ENCODE measurements around the gene CANT1. TPM values are rescaled to one million over a fixed set of nuclear protein-coding genes. Genes with fewer than 3 reads are reported as not detected.

CANT1 gene
- total RNA-seq, 1 donor from 2014 or later: 23.1 TPM

- Histone ChIP-seq H3K9me3 (no peaks in the 10 kb centered on the region), H3K4me1 (peaks cover 50% of the 10 kb centered on the region), H3K36me3 (no peaks in the 10 kb centered on the region), H3K27me3 (no peaks in the 10 kb centered on the region), H3K4me3 (no peak overlapping the region), H3K27ac (peak overlapping the region; percentile 89)
- DNase-seq (ENCODE audit: extremely low spot score in 2 of 2): no peak
- intact Hi-C loops (cut with DNase I): no loop called here
- no peak for TF ChIP-seq CTCF (IDR thresholded peaks at IDR 0.05)
- no peak for TF ChIP-seq POLR2A (IDR thresholded peaks at IDR 0.05)
- TF ChIP-seq POLR2AphosphoS5 (IDR thresholded peaks at IDR 0.05; ENCODE audit: insufficient read depth in 1 of 2, low read depth in 1 of 2): no peak
Observed at GRCh38 chr17:78980624-78980972, 29.0 kb downstream of the CANT1 start.

- intact Hi-C loops (cut with DNase I): loop anchor here (10.0 kb wide), 1 partner anchor 55 kb away; the partner anchor contains the start of gene TIMP2
- Histone ChIP-seq H3K4me3 (peak within 1 kb of the TSS; percentile 38 to 40), H3K9me3 (no peaks in the 10 kb centered on the region), H3K27me3 (no peaks in the 10 kb centered on the region), H3K4me1 (peaks cover 55% of the 10 kb centered on the region), H3K27ac (peak within 1 kb of the TSS; percentile 89), H3K36me3 (no peaks in the 10 kb centered on the region)
- no peak for DNase-seq (ENCODE audit: extremely low spot score in 2 of 2)
- TF ChIP-seq POLR2AphosphoS5 (IDR thresholded peaks at IDR 0.05; ENCODE audit: insufficient read depth in 1 of 2, low read depth in 1 of 2): peak; percentile 58 to 71
- no peak for TF ChIP-seq CTCF (IDR thresholded peaks at IDR 0.05)
Observed at GRCh38 chr17:78979780-78980623, 29.6 kb downstream of the CANT1 start, which contains the start of gene LGALS3BP. TSS of gene LGALS3BP (minus strand) at chr17:78979923. CDS start at chr17:78977191, 2,732 bp downstream.

DNA sequence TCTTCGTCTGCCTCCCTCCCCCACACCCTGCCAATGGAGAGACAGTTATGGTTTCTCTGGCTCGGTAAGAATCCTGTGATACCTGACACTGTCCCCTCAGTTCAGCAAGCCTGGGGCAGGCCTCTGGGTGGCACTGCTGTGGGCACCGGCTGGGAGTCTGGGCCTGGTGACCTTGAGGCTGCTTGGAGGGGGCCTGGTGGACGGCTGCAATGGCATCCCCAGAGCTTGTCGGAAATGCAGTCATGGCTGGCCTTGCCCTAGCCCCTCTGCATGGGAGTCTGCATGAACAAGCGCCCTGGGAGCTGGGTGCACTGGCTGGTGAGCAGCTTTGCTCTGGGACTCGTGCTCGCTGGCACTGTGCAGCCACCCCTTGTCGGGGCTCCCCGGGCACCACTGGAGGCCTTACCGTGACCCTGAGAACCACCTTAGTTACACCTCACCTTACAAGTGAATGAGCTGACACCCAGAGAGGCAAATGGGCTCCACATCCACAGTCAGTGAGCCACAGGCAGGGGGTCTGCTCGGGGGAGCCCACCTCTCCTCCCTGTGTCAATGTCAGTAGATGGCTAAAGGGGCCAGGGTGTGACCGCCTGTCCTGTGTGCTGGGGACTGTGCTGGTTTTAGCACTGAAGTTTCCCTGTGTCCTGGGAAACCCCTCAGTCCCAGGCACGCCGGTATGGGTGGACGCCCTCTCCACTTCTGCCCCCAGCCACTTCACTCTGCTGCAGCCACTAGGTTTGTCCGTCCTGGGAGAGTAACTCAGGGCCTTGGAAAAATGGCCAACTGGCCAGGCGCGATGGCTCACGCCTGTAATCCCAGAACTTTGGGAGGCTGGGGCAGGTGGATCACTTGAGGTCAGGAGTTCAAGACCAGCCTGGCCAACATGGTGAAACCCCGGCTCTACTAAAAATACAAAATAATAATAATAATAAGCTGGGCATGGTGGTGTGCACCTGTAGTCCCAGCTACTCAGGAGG is 31.3 kb downstream of the CANT1 start:
- peaks cover 72% of the 10 kb centered on the region for H3K4me1 ChIP-seq

GRCh38 chr17:78977681-78977943 is 32.0 kb downstream of the CANT1 start:
- H3K27ac ChIP-seq: peak overlapping the region; percentile 89
- H3K36me3 ChIP-seq: no peaks in the 10 kb centered on the region
- intact Hi-C loops (cut with DNase I): loop anchor here (10.0 kb wide), 1 partner anchor 53 kb away; the partner anchor contains the start of gene TIMP2
- peaks cover 76% of the 10 kb centered on the region for H3K4me1 ChIP-seq
- TF ChIP-seq CTCF (IDR thresholded peaks at IDR 0.05) (no peak), POLR2AphosphoS5 (IDR thresholded peaks at IDR 0.05; ENCODE audit: insufficient read depth in 1 of 2, low read depth in 1 of 2) (no peak), POLR2A (IDR thresholded peaks at IDR 0.05) (no peak)
- DNase-seq (ENCODE audit: extremely low spot score in 2 of 2): no peak
- no peaks in the 10 kb centered on the region for H3K9me3 ChIP-seq
- H3K4me3 ChIP-seq: peak overlapping the region in 1 of 2 donors; percentile 13
- no peaks in the 10 kb centered on the region for H3K27me3 ChIP-seq

More for the DNA sequence above, 31.3 kb downstream of the CANT1 start:
- TF ChIP-seq POLR2A (IDR thresholded peaks at IDR 0.05) (no peak), POLR2AphosphoS5 (IDR thresholded peaks at IDR 0.05; ENCODE audit: insufficient read depth in 1 of 2, low read depth in 1 of 2) (no peak), CTCF (IDR thresholded peaks at IDR 0.05) (no peak)
- no peak for DNase-seq (ENCODE audit: extremely low spot score in 2 of 2)
- Histone ChIP-seq H3K4me3 (peak overlapping the region; percentile 38 to 40), H3K27me3 (no peaks in the 10 kb centered on the region), H3K36me3 (no peaks in the 10 kb centered on the region), H3K9me3 (no peaks in the 10 kb centered on the region), H3K27ac (peak overlapping the region; percentile 89)
- intact Hi-C loops (cut with DNase I): loop anchor here (10.0 kb wide), 1 partner anchor 53 kb away; the partner anchor contains the start of gene TIMP2
